Esophagus muscularis mucosa (tissue), 4 donors: ENCODE data around the gene GTF3C1. TPM values are rescaled to one million over a fixed set of nuclear protein-coding genes. Genes with fewer than 3 reads are reported as not detected.
"Not testable (repeated sequence)": the region's sequence is repeated elsewhere in the genome, so short reads cannot be mapped to it uniquely, and the experiment has no call there.

Experiments used
- DNase-seq: peaks from one replicate; pipeline ENCODE4 v3.0.0-alpha.2; 2017; ENCODE audit errors: extremely low spot score
- H3K27ac ChIP-seq, 4 donors: fragments of 200-600 bp; sonication (generic); replicated peaks in 1 of 4; 1 replicate in 3 of 4; 2 replicates in 1 of 4; pipeline ENCODE4 v1.5.1; 2016 to 2019; ENCODE audit warnings: mild to moderate bottlenecking in 1 of 4
- H3K27me3 ChIP-seq, 4 donors: fragments of 200-600 bp; sonication (generic); one replicate each; pipeline versions ENCODE4 v1.5.1 to v1.6.0; 2016 to 2019
- H3K36me3 ChIP-seq, 4 donors: fragments of 200-600 bp; sonication (generic); one replicate each; pipeline ENCODE4 v1.5.1; 2016 to 2019
- H3K4me1 ChIP-seq, 4 donors: fragments of 200-600 bp; sonication (generic); one replicate each; pipeline ENCODE4 v1.5.1; 2016 to 2019
- H3K4me3 ChIP-seq, 4 donors: fragments of 200-600 bp; sonication (generic); 1 replicate in 2 of 4; 2 replicates in 2 of 4; pipeline ENCODE4 v1.5.1; 2016 to 2019; ENCODE audit warnings: mild to moderate bottlenecking in 4 of 4, moderate library complexity in 1 of 4
- H3K9me3 ChIP-seq, 4 donors: fragments of 200-600 bp; sonication (generic); 1 replicate in 3 of 4; 2 replicates in 1 of 4; pipeline ENCODE4 v1.5.1; 2016 to 2019
- CTCF ChIP-seq, 3 experiments: fragments of 200-600 bp in 2 of 3; fragments of 450-650 bp in 1 of 3; sonication (generic) in 2 of 3; IDR thresholded peaks; one replicate each; pipeline ENCODE4 v1.5.1; 2017 to 2019; ENCODE audit warnings: antibody characterized with exemption in 3 of 3, mild to moderate bottlenecking in 2 of 3, moderate library complexity in 1 of 3
- EP300 ChIP-seq: sonication (generic); formaldehyde crosslinking; IDR thresholded peaks from one replicate; pipeline ENCODE4 v1.6.1; 2017; ENCODE audit warnings: antibody characterized with exemption
- POLR2A ChIP-seq: fragments of 450-650 bp; IDR thresholded peaks from one replicate; pipeline ENCODE4 v1.6.1; 2017; ENCODE audit warnings: antibody characterized with exemption, moderate library complexity, mild to moderate bottlenecking, low read depth
- POLR2AphosphoS5 ChIP-seq, 2 donors: sonication (generic); formaldehyde crosslinking; IDR thresholded peaks; one replicate each; pipeline ENCODE4 v1.6.1; 2017; ENCODE audit warnings: antibody characterized with exemption in 2 of 2
- WGBS: methylation state at CpG from one replicate; pipeline ENCODE4 v1.1.5; 2018; 5-methylcytosine and 5-hydroxymethylcytosine counted together
- intact Hi-C: fragments of 100-400 bp; cut with DNase I; formaldehyde crosslinking; loops from one replicate; pipeline ENCODE4 v1.15.1; 2023
- total RNA-seq, 4 donors: library from RNA; depleted of rRNA; stranded (reverse); fragments of >200 nt; gene quantifications; one replicate each; pipeline versions ENCODE4 v1.1.0 to v1.2.1, GENCODE V29; 2016

GTF3C1 gene
- total RNA-seq, 4 donors from 2014 or later = 37.6 to 65.4 (median 54.8) TPM

- intact Hi-C loops = no loop called here
- Histone ChIP-seq H3K9me3 (peaks cover 0 to 8% (median 4%) of the 10 kb centered on the region in 4 donors), H3K4me3 (no peak overlapping the region), H3K27ac (no peak overlapping the region), H3K27me3 (peaks cover 0 to 5% (median 0%) of the 10 kb centered on the region in 4 donors), H3K36me3 (no peaks in the 10 kb centered on the region), H3K4me1 (no peaks in the 10 kb centered on the region)
- 67% methylated on average over 18 of the region's 18 CpGs for WGBS
- DNase-seq = no peak
- TF ChIP-seq EP300 = no peak
Measured at GRCh38 chr16:27439271-27440018, 110.3 kb downstream of the GTF3C1 start.

GRCh38 chr16:27437946-27438345 lies 111.8 kb downstream of the GTF3C1 start:
- no peak for TF ChIP-seq POLR2A
- TF ChIP-seq CTCF (IDR thresholded peaks at IDR 0.05) = no peak
- TF ChIP-seq EP300 = no peak
- no peak for TF ChIP-seq POLR2AphosphoS5 (IDR thresholded peaks at IDR 0.05)

GRCh38 chr16:27436921-27437650 lies 112.6 kb downstream of the GTF3C1 start:
- Histone ChIP-seq H3K9me3 (no peaks in the 10 kb centered on the region), H3K4me1 (no peaks in the 10 kb centered on the region), H3K4me3 (no peak overlapping the region), H3K36me3 (no peaks in the 10 kb centered on the region), H3K27ac (no peak overlapping the region), H3K27me3 (peaks cover 0 to 18% (median 0%) of the 10 kb centered on the region in 4 donors)
- WGBS = 95% methylated on average over 8 of the region's 9 CpGs
- TF ChIP-seq EP300 (no peak), POLR2AphosphoS5 (IDR thresholded peaks at IDR 0.05) (no peak), CTCF (IDR thresholded peaks at IDR 0.05) (no peak), POLR2A (no peak)
- peak; percentile 60 for DNase-seq
- intact Hi-C loops = no loop called here

More at GRCh38 chr16:27437946-27438345, 111.8 kb downstream of the GTF3C1 start:
- no peaks in the 10 kb centered on the region for H3K9me3 ChIP-seq
- peaks cover 0 to 12% (median 0%) of the 10 kb centered on the region in 4 donors for H3K27me3 ChIP-seq
- H3K27ac ChIP-seq = no peak overlapping the region
- DNase-seq = no peak
- no peak overlapping the region for H3K4me3 ChIP-seq
- intact Hi-C loops = no loop called here
- WGBS = 95% methylated on average over 6 of the region's 6 CpGs
- H3K36me3 ChIP-seq = no peaks in the 10 kb centered on the region
- H3K4me1 ChIP-seq = no peaks in the 10 kb centered on the region

GRCh38 chr16:27436065-27436464 lies 113.6 kb downstream of the GTF3C1 start:
- Histone ChIP-seq H3K9me3 (no peaks in the 10 kb centered on the region), H3K36me3 (no peaks in the 10 kb centered on the region), H3K27ac (no peak overlapping the region), H3K27me3 (peaks cover 0 to 28% (median 0%) of the 10 kb centered on the region in 4 donors), H3K4me3 (no peak overlapping the region), H3K4me1 (no peaks in the 10 kb centered on the region)
- intact Hi-C loops = no loop called here
- TF ChIP-seq POLR2AphosphoS5 (IDR thresholded peaks at IDR 0.05) (no peak), POLR2A (no peak), EP300 (no peak), CTCF (IDR thresholded peaks at IDR 0.05) (no peak)
- peak; percentile 82 for DNase-seq
- 89% methylated on average over 8 of the region's 8 CpGs for WGBS

- DNase-seq = peak; percentile 64
- H3K9me3 ChIP-seq, H3K36me3 ChIP-seq, intact Hi-C loops, H3K27ac ChIP-seq, H3K4me1 ChIP-seq, H3K4me3 ChIP-seq: not testable (repeated sequence)
- 91% methylated on average over 5 of the region's 5 CpGs for WGBS
- peaks cover 0 to 35% (median 0%) of the 10 kb centered on the region in 4 donors for H3K27me3 ChIP-seq
Measured at GRCh38 chr16:27435146-27435545, 114.6 kb downstream of the GTF3C1 start.
